NCI-H2107 (cell line): ENCODE results near the gene EML5.

Experiments used
- DNase-seq: peaks from one replicate; lab custom pipeline; 2025; lab: John Stamatoyannopoulos, UW

The EML5 gene

GRCh38 chr14:88614218-88614907, 178.4 kb downstream of the EML5 start:
- no peak for DNase-seq

DNA sequence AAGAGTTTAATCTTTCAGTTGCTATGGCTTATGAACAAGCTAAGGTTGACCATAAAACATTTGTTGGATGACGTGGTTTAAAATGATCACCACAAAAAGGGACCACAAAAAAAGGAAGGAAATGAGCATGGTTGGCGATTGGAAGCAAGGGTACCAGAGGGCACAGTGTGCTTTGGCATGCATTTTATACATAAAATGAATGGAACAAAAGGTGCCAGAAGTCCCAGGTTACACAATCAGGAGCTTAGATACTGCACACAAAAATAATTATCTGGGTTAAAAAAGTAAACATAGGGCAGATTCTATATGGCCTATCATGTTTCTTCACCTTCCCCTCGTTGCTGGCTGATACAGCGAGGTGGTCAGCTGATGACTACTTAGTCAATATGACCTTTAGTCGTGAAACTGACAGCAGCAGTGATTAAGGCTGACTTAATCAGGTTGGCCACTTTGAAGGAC, 179.2 kb downstream of the EML5 start:
- no peak for DNase-seq

DNA sequence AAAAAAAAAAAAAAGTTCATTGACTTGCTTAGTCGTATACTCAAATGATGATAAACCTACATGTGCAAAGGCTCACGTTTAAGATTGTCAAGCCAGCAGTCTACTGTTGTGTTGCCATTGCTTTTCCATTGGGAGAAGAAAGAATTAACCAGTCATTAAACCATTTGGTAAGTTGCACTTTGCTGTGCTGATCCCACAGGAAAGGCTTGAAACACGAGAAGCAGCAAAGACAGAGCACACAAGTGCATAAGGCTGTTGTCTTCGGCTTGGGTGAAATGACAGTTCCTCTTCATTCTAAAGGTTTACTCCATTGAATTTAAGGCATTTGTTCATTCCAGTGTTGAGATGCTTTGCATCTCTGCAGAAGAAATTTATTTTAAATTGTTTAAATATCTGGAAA, 179.8 kb downstream of the EML5 start:
- DNase-seq = no peak

GRCh38 chr14:88611878-88612277, 180.9 kb downstream of the EML5 start:
- DNase-seq = no peak

DNA sequence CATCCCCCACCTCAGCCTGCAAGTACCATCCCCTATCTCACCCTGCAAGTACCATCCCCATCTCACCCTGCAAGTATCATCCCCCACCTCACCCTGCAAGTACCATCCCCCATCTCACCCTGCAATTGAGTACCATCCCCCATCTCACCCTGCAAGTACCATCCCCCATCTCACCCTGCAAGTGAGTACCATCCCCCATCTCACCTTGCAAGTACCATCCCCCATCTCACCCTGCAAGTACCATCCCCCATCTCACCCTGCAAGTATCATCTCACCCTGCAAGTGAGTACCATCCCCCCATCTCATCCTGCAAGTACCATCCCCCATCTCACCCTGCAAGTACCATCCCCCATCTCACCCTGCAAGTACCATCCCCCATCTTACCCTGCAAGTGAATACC, 184.9 kb downstream of the EML5 start:
- no peak for DNase-seq

- no peak for DNase-seq
These were observed 187.2 kb downstream of the EML5 start for GRCh38 chr14:88605594-88605993.

- no peak for DNase-seq
These were observed 188.5 kb downstream of the EML5 start for GRCh38 chr14:88604212-88604611.

DNA sequence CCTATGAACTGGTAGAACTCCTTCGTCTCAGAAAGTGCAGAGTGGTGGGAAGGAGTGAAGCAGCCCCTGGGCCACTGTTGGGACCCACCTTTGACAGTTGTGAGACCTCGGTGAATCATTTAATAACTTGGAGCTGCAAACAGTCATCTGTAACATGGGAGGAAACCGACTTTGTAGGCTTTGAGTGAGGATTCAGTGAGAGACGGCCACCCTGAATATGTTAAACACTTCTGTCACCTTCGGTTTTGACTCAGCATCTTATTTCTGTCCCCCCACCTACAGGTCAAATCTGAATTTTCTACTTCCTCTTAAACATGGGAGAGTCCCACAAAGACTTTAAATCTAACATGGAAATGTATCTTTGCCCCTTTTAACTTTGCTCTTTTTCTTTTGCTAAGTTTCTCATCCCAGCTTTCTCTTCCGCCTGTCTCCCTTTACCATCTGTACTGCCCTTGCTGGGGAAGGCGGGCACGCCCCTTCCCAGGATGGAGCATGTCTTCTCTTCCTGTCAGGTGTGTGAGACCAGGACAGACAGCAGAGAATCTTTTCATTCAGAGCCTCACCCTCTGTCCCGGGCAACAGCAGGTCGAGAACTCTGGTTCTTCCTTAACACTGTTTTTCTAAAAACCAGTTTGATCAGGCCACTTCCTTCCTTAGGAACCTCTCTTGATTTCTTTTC, 192.9 kb downstream of the EML5 start:
- no peak for DNase-seq

DNA sequence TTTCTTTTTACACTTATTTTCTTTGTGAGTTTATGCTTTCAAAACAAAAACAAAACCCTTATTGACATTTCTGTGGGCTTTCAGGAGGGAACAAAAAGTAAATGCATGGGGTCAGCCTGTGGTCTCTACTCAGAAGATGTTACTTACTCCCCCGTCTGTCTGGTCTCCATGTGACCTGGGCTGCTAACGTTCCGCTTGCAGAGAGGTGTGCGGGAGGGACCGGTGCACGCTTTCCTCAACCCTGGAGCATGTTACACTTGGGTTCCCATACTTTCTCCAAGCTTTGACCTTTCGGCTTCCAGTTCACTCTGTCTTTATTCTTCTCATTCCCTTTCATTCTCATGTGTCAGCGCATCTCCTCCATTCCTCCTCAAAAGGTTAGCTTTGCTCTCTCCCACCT, 193.4 kb downstream of the EML5 start:
- no peak for DNase-seq

- no peak for DNase-seq
These were observed 194.6 kb downstream of the EML5 start for GRCh38 chr14:88598097-88598675.

GRCh38 chr14:88597601-88598000, 195.2 kb downstream of the EML5 start:
- no peak for DNase-seq

- DNase-seq = no peak
These were observed 195.7 kb downstream of the EML5 start for GRCh38 chr14:88597038-88597437.

DNA sequence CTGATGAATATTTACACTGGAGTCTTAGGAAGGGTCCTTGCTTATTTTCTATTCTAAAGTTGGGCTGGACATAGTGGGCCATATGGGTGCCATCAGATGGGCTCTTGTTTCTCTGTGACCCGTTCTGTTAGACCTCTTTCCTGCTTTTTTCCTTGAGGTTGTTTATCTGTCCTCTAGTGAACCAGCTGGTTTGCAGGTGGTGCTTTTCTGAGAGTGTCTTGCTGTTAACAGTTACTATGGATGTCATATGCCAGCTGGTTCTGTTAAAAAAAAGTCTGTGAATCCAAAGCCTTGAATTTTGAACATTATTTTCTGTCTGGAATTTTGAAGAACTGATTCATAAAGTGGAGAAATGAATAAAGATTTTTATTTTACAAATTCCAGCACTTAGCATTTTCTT, 200.7 kb downstream of the EML5 start:
- no peak for DNase-seq

GRCh38 chr14:88590173-88590572, 202.6 kb downstream of the EML5 start:
- DNase-seq = no peak

- no peak for DNase-seq
These were observed 204.7 kb downstream of the EML5 start for GRCh38 chr14:88588081-88588480.

- DNase-seq = no peak
These were observed 208.3 kb downstream of the EML5 start for GRCh38 chr14:88584451-88584850.

- no peak for DNase-seq
These were observed 216.5 kb downstream of the EML5 start for GRCh38 chr14:88576222-88576621.

DNA sequence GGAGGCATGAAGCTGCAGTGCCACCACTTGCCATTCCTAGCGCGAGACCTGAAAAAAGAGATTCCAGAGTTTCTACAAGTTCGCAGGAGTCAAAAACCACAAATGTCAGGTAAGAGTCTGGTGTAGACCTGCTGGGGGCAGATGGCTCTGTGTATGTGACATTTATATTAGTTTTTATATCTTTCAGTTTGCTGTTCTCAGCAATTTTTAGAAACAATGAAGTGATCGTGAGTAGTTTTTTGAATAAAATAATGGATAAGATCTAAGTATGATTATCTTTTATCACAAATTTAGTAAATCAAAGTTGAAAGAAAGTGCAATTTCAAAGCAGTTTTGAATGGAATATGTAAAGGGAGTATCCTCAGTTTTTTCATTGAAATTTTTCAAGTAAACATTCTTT, 220.6 kb downstream of the EML5 start:
- DNase-seq = no peak

DNA sequence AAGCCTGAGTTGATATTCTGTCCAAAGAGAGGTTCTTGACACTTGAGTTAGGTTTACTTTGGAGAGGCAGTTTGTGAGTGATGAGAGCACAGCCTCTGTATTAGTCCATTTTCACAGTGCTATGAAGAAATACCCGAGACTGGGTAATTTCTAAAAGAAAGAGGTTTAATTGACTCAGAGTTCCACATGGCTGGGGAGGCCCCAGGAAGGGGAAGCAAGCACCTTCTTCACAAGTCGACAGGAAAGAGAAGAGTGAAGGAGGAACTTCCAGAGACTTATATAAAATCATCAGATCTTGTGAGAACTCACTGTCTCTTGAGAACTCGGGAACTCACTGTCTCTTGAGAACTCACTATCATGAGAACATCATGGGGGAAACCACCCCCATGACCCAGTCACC, 224.6 kb downstream of the EML5 start:
- no peak for DNase-seq

- DNase-seq = no peak
These were observed 227.3 kb downstream of the EML5 start for GRCh38 chr14:88565427-88565826.

- DNase-seq = no peak
These were observed 228.9 kb downstream of the EML5 start for GRCh38 chr14:88563845-88564244.

GRCh38 chr14:88562831-88563686, 229.7 kb downstream of the EML5 start, which contains the start of gene ZC3H14:
Gene ZC3H14, plus strand, starts transcription at chr14:88563037. Its CDS starts 97 bp downstream, at chr14:88563134.
- peak; percentile 79 for DNase-seq

GRCh38 chr14:88562532-88562830, 230.3 kb downstream of the EML5 start:
- no peak for DNase-seq
